Middle frontal gyrus (tissue), 1 donor: Measurements from ENCODE around the gene ABR.
"Not testable (repeated sequence)": the region's sequence is repeated elsewhere in the genome, so short reads cannot be mapped to it uniquely, and the experiment has no call there.

Experiments
- DNase-seq: peaks from one replicate; pipeline ENCODE4 v3.0.0-alpha.2; 2015; ENCODE audit warnings: low spot score; ENCODE audit errors: extremely low spot score

ABR gene

DNA sequence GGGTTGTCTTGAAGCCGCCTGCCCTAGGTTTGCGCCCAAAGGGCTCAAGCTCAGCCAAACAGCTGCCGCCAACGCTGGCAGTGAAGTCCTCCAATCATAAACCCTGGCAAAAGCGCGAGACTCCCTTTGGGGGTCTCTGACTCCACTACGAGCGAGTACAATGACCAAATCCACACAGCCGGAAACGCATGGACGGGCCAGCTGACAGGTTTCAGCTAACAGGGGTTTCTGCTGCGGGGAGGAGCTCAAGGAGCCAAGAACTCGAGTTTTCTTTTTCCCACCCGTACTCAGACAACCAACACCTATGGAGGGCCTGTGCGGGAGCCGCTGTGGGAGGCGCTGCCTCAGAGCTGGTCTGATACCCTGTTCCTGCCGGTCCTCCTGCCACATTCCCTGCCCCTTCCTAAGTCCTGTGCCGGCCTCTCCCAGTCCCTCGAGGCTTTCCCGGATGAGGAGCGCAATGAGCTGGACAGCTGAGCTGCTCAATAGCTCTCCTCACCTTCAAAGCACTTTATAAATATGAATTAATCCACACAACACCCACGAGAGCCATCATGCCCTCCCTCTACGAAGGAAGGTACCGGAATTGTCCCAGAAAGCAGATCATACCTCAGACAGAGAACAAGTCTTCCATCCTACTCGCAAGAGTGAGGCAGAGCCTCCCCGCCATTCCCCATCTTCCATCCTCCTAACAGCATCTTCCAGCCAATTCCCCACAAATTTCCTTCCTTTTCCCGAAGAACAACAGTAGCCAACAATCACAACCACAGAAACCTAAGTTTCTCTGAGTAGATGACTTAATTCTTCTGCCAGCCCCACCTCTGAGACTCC, 6.1 kb downstream of the ABR start:
- no peak for DNase-seq

DNA sequence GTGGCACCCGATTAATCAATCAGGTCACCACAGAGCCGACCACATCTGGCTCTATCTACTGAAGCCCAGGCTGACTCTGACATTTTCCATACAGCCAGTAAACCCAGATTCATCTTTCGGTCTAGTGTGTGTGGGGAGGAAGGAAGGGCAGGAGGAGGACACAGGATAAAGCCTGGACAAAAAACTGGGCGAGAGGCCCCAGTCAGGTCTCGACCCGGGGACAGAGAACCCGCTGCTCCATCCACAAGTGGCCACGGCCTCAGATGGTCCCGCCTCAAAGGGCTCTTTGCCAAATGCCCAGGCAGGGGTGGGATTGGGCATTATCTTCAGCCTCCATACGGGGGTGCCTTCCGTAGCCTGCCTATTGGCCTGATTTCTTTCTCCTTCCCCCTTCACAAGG, 7.8 kb downstream of the ABR start:
- no peak for DNase-seq

DNA sequence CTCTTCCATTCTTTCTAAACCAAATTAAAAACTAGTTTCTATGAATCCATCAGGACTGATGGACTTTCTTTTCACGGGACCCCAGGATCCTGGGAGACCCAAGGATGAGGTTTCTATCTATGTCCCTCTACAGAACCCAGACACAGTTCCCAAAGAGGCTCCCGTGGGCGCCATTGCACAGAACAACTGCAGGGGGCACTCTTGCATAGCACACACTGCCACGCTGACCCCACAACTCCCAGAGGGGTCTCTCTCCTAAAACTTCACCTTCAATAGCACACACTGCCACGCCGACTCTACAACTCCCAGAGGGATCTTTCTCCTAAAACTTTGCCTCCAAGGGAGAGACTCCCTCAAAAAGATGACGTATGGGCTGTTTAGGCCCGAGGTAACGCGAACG, 9.0 kb downstream of the ABR start:
- DNase-seq: no peak

- DNase-seq: no peak
Observed at GRCh38 chr17:1169929-1170312, 9.9 kb downstream of the ABR start.

DNA sequence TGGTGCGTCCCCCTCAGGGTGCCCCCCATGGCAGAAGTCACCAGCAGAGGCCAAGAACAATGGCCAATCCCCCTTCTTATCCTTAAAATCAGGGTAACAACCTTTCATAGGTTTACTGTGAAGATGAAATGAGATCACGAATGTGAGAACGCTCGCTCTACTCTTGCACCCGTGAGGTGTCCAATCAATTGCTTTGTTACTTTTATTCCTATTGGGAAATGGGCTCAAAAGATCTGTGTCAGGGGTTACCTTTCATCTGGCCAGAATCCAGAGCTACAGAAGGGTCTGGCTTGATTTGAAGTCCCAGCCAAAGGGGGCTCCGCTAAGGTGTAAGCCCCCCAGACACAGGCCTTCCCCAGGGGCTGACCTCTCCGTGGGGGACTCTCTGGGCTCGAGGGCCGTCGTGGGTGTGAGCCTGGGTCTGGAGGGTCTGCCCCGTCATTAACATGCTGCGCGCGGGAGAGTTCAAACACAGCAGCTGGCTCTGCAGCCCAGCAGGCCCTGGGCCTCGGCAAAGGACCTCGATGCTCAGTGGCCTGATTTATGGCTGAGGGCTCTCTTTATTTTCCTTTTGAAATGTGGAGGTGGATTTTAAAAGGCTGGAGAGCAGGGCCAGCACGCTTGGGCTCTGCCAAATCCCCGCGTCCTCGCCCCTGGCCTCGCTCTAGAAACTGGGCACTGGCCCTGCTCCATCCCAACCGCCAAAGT, 10.4 kb downstream of the ABR start:
- DNase-seq: no peak

- DNase-seq: no peak
Observed at GRCh38 chr17:1168533-1169220, 11.1 kb downstream of the ABR start.

DNA sequence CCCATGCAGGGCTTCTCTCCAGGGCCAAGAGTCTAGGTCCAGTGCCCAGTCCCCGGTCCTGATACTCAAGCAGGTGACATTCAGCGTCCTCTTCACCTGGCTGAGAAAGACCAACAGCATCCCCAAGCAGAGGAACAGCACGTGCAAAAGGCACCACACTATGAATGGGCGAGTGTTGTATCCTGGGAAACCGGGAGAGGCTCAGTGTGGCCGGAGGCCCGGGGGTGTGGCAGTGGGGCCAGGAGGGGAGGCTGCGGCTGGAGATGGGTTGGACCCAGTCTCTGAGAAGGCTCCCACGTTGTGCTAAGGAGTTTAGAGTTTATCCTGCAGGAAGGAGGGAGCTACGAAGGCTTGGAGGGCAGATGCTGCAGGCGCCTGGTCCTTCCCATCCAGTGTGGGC, 13.5 kb downstream of the ABR start:
- DNase-seq: no peak

DNA sequence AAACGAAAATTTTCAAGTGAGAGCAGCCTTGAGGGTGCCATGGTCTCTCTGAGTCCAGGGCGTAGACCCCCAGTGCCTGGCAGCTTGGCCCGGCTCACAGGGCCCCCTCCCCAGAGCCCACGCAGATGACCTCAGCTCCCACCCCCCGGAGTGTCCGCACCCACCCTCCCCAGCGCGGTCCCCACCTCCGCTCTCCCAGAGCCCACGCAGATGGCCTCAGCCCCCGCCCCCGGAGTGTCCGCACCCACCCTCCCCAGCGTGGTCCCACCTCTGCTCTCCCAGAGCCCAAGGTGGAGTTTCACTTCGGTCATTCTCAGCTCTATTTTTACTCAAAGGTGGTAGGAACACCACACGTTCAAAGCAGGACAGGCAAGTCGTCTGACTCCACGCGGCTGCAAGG, 13.9 kb downstream of the ABR start:
- DNase-seq: no peak

- DNase-seq: no peak
Observed at GRCh38 chr17:1164935-1165556, 14.7 kb downstream of the ABR start.

DNA sequence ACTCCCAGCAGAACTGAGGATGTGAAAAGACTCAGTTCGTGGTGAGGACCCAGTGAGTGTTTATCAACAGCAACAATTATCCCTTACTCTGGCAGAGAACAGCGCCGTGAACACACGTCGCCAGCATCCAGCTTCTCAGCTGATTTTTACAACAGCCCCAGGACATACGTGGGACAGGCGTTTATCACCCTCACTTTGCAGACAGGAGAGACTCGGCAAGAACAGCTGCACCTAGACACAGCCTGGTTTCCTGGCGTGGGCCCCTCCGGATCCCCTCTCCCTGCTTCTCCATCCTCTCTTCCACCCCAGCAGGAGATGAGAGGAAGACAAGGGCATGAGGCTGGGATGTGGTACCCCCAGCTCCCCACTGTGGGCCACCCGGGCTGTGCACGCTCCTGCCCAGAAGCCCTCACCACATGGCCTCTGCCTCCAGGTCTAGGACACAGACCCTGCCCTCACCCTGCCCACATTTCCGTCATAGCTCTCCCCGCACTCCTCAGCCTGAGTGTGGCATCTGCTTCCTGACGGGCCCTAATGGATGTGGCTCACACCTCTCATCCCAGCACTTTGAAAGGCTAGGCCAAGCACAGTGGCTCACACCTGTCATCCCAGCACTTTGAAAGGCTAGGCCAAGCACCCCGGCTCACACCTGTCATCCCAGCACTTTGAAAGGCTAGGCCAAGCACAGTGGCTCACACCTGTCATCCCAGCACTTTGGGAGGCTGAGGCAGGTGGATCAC, 17.5 kb downstream of the ABR start:
- DNase-seq: no peak

- no peak for DNase-seq
Observed at GRCh38 chr17:1160591-1161390, 19.0 kb downstream of the ABR start.

GRCh38 chr17:1159431-1160180, 20.2 kb downstream of the ABR start:
- no peak for DNase-seq

GRCh38 chr17:1158879-1159278, 20.9 kb downstream of the ABR start:
- DNase-seq: no peak

DNA sequence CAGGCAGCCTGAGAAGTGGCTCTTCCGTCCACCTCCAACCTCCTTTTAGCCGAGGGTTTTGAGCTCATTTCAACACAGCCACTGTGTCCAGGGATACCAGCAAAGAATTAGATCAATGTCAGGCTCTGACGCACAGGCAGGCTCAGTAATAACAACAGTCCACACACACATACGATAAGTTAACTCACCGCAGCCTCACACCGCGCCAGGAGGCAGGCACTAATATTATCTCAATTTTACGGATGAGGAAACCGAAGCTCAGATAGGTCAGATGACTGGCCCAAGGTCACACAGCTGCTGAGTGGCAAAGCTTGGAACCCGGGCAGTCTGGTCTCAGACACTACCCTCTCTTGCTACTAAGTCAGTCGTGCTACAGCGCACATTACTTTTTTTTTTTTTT, 22.9 kb downstream of the ABR start:
- no peak for DNase-seq

DNA sequence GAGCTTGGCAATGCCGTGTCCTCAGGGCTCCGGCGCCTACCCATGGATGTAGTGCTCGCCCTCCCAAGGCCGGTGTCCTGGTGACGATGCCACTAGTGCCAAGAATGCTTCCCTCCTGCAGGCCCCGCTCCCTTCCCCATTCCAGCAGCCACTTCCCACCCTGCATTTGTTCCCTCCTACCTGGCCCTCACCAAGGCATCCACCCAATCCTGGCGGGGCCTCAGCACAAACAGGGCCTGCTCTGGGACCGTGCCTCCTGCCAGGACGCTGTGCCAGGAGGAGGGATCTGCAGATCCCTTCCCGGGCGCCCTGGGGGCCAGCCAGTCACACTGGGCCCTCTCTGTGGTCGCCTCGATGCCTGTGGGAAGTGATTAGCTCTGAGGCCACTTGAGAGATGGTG, 25.1 kb downstream of the ABR start:
- DNase-seq: no peak

GRCh38 chr17:1153795-1154546, 25.8 kb downstream of the ABR start:
- DNase-seq: peak; percentile 73

- not testable (repeated sequence) for DNase-seq
Observed at GRCh38 chr17:1152582-1152981, 27.2 kb downstream of the ABR start.

GRCh38 chr17:1150863-1151600, 28.7 kb downstream of the ABR start:
- DNase-seq: no peak
